Embryonic facial prominence (tissue), 1 donor: ENCODE data around the gene NHSL1.
A peak's percentile ranks its signal among the peaks of the same experiment; 100 is the strongest.

Source experiments
- DNase-seq: peaks from one replicate; pipeline ENCODE4 v3.0.0-alpha.2; 2016; ENCODE audit errors: extremely low spot score

Gene NHSL1

DNA sequence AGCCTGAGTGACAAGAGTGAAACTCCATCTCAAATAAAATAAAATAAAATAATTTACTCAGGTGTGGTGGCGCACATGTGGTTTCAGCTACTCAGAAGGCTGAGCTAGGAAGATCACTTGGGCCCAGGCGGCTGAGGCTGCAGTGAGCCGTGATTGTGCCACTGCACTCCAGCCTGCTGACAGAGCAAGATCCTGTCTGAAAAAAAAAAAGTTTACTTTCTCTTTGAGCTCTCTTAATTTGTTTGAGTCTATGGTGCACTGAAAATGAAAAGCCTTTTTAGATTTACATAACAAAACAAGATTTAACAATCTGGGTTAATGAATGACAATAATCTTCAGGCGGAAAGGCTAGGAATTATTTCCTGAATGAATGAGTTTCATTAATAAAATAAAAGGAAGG lies 23.3 kb upstream of the NHSL1 start:
- no peak for DNase-seq

DNA sequence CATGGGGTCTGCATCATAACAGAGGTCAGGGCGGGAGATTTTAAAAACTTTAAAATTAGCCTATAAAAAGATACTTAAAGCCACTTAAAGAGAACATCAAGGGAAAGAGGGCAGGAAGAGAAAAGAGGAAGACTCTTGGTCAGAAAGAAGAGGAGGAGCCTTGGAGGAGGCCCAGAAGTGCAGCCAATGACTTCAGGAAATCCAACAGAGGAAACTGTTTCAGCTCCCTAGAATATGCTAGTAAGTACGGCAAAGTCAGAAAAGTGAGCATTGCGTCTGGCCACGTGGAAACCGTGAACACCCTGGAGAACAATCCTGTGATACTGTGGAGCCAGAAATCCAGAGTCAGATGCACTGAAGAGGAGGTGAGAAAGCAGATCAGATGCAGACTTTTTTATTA lies 22.5 kb upstream of the NHSL1 start:
- DNase-seq, result no peak

DNA sequence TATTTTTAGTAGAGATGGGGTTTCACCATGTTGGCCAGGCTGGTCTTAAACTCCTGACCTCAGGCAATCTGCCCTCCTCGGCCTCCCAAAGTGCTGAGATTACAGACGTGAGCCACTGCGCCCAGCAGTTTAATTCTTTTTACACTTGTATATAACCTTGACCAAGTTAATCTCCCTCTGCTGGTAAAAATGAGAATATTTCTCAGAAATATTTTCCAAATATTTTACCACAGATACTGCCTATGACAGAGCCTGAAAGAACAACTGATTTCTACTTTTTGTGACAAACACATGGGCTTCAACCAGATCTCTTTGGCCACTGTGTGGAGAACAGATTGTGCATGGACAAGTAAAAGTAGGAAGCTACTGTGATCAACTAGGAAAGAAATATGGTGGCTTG lies 21.2 kb upstream of the NHSL1 start:
- no peak for DNase-seq

DNA sequence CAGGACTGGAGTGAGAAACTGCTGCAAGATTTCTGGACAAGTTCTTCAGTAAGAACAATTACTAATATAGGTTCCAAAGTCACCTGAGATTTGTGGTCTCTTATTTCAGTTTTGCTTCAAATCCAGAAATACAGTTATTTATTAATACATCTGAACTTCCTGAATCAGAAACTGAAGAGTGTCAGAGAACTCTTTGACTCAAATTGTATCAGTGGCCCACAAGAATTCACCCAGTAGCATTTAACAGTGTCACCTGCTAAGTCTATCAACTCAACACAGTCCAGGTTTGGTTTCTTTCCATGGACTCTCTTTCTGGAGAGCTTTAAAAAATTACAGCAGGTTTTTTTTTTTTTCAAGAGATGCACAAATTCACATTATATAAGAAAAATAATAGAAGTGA lies 18.8 kb upstream of the NHSL1 start:
- DNase-seq, result no peak

- no peak for DNase-seq
These were observed 18.3 kb upstream of the NHSL1 start for GRCh38 chr6:138517635-138518034.

- DNase-seq, result no peak
These were observed 16.5 kb upstream of the NHSL1 start for GRCh38 chr6:138515657-138516248.

- no peak for DNase-seq
These were observed 15.7 kb upstream of the NHSL1 start for GRCh38 chr6:138514860-138515540.

GRCh38 chr6:138512609-138513008 lies 13.3 kb upstream of the NHSL1 start:
- no peak for DNase-seq

GRCh38 chr6:138510093-138510492 lies 10.8 kb upstream of the NHSL1 start:
- no peak for DNase-seq

GRCh38 chr6:138509371-138509770 lies 10.1 kb upstream of the NHSL1 start:
- DNase-seq, result no peak

- DNase-seq, result no peak
These were observed 9.3 kb upstream of the NHSL1 start for GRCh38 chr6:138508676-138508988.

DNA sequence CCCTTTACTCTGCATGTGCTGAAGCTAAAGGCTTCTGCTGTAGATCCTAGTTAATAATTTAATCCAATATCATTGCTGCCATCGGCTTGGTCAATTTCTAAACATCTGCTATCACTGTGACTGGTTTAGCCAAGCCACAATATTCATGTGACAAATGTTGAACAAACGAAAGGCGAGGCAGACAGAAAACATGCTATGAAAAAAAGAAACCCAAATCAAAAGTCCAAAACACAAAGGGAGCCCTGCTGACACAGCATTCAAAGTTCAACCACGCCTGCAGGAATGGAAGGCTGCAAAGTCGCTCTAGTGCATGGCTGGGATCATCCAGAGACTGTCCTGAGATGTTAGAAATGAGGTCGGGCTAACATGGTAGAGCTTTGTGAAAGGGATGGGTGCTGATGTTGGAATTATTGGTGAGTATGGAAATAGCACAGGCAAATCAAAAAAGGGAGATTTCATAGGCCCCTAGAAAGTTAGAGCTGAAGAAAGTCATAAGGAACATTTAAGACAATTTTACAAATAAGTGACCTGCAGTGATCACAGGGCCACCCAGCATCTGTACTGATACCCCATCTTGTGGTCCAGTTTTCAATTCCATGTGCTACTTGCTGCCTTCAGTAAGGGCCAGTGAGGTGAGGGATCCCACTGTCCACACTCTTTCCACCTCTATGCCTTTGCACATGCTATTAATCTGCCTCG lies 8.8 kb upstream of the NHSL1 start:
- DNase-seq, result no peak

DNA sequence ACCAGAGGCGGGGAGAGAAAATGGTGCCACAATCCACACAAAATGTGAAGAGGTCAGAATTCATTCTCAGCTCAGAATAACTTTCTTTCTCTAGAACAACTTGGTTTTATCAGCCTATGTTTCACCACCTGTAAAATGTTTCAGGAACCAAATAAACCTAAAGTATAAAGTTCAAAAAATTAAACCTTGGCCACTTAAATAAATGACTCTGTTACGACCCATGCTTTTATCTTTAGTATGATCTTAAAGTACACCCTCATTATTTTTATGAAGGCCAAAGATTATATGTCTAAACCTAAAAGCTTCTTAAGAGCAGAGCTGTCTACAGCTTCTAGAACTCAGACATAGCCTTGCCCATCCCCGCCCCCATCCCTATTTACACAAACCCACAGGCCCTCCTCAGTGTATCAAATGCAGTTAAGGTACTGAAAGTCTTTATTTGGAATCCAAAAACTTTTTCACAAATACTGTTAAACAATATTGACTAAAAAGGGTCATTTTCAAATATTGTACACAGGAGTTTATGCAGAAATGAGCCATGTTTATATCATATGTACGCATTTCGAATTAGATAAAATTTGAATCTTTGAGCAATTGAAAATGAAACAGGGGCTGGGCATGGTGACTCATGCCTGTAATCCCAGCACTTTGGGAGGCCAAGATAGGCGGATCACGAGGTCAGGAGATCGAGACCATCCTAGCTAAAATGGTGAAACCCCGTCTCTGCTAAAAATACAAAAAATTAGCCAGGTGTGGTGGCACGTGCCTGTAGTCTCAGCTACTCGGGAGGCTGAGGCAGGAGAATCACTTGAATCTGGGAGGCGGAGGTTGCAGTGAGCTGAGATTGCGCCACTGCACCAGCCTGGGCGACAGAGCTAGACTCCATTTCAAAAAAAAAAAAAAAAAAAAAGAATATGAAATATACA lies 5.7 kb upstream of the NHSL1 start:
- DNase-seq, result no peak

- no peak for DNase-seq
These were observed 4.8 kb upstream of the NHSL1 start for GRCh38 chr6:138503881-138504680.

GRCh38 chr6:138502546-138502945 lies 3.3 kb upstream of the NHSL1 start:
- DNase-seq, result no peak

DNA sequence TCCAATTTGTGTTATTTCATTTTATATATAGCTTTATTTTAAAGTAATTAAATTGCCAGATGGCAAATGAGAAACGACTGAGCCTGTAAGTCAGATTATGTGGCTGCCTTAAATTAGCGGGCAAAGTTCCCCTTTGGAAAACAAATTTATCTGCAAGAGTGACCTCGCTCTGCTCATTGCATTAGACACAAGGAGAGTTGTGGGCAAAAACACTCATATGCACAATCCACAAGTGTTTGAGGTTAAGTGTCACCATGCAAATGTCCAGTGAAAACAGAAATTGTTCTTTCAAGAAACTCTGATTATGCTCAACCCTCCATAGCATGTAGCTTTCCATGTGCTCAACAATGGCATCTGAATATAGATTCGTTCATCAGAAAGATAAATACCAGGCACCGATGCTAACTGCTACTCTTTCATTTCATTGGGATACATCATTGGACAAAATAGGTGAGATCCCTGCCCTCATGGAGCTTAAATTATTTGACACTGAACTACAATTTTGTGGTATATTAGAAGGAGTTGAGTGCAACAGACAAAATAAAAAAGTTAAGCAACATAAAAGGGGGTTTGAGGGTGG lies 1.7 kb upstream of the NHSL1 start:
- no peak for DNase-seq

DNA sequence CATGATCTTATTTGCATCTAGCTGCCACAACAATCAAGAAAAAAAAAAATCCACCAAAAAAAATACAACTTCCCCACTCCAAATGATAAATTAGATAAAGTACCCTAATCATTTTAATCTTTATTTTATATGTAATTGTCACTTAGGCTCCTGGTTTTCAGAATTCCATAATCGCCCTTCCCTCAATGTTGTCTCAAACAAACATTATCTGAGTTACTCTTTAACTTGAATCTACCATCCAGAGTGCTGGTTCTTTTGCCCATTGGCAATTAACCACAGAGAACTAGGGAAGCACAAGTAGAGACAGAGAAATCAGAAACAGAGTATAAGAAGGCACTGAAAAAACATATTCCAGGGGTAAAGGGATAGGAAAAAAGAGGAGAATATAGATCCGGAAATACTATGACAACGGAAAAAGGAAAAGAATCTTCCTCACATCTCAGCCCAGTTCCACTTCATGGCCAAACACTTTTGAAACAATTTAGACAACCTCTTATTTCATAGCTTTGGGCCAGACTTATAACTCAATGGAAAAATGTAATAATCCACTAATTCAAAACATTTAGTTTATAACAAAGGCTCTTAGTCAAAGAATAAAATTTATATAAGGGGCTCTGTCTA lies 861 bp upstream of the NHSL1 start:
- no peak for DNase-seq

- peak; percentile 28 for DNase-seq
These were observed 528 bp downstream of the NHSL1 start for GRCh38 chr6:138498629-138499302.

DNA sequence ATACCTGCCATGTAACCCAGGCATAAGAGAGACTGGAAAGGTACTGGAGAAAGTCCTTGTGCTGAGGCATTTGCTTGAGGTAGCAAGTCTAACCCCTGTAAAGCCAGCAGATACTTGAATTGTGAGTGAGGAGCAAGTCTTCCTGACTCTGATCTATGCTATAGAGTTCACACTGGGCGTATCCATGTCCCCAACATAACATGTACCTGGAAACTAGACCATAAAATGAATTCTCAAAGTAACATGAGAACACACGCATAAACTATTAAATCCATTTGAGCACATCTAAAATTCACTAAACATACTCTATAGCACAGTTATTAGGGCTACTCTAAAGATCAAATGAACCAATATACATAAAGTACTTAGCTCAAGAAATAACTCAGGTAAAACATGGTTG lies 2.0 kb downstream of the NHSL1 start:
- DNase-seq, result no peak

DNA sequence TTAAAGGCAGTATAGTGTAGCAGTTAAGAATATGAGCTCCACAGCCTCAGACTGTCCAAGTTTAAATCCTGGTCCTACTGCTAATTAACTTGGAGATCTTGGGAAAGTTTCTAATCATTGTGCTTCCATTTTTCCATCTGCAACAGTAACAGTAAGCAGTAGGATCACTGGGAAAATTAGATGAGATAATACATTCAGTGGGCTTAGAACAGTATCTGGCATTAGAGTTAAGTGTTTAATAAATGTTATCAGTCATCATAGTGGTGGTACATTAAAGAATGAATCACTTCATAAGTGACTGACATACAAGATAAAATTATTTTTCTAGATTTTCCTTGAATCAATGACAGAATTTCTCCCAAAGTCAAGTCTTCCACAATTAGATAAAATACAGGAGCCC lies 5.0 kb downstream of the NHSL1 start:
- DNase-seq, result no peak
